Kidney tubule cell (primary cell): ENCODE results near the gene SESN1.
"Not testable (repeated sequence)": the region's sequence is repeated elsewhere in the genome, so short reads cannot be mapped to it uniquely, and the experiment has no call there.

ENCODE experiments used
- DNase-seq: peaks from one replicate; pipeline ENCODE4 v3.0.0-alpha.2; 2018; ENCODE audit warnings: low spot score

Gene SESN1

GRCh38 chr6:109095036-109095834, 589 bp upstream of the SESN1 start, which contains the start of gene CEP57L1:
Gene CEP57L1 (plus strand): TSS chr6:109095507. CDS start chr6:109145222, 49,715 bp downstream.
- DNase-seq: peak; percentile 97

DNA sequence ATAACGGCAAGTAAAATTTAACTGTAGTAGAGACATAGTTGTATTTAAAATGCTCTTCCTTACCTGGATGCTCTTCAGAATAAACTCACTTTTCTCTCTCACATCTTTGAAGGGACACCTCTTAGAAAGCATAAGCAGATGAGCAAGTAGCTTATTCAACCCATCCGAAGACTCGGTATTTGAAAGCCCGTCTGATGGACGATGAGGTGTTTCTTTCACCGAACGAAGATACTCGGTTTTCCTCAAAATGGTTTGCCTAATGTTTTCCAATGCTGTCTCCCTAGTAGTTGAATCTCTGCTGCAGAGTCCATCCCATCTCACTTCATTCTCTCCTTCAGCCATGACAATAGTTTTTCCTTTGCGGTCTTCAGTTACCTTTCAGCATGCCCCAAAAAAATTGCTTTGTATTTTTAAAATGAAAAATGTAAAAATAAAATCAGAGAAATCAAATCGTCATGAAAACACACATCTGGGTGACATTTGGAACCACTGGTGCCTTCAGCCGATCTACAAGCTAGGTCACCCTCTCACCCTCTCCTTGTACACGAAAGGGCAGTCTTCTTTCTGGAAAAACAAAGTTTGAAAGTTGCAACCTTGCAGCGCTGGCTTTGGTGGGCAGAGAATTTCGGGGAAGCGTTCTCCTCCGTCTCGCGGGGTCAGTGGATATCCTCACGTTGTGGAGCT, 772 bp downstream of the SESN1 start:
- peak; percentile 23 for DNase-seq

DNA sequence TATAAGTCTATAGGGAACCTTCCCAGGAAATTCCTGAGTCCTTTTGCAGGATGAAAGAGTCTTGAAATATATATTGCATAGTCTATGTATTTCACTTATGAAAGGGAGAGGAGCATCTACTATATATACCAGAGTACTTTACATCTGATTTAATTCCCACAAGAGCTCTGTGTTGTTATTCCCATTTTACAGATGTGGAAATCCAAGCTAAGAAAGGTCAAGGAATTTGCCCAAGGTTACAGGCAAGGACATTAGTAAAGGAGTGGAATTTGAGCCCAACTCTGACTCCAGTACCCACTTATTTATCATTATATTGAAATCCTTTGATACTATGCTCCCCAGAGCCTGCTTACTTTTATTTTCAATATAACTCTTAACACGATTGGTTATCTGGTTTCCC, 2.6 kb downstream of the SESN1 start:
- DNase-seq: no peak

DNA sequence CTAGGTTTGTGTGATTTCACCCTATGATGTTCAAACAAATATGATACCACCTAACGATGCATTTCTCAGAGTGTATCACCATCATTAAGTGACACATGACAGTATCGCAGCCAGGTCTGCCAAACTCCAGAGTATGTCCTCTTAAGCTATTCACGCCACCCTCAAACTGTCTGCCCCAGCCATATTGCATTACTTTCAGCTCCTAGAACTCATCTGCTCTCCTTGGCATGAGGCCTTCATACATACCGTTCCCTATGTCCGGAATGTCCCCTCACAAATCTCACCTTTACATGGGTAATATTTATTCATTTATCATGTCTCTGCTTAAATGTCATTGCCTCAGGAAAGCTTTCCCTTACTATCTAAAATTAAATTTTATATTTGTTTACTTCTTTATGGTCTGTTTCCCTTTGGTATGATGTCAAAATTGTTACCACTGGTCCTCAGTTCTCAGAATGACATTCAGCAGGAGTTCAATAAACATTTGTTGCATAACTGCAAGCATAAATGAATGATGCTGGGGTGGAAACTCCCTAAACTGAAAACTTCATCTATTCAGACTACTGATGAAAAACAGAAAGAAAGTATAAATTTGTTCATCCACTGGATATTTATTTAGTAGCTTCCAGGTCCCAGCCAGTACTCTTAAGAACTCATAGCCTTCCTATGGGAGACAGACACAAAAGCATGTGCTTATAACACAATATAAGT, 3.2 kb downstream of the SESN1 start:
- DNase-seq: no peak

DNA sequence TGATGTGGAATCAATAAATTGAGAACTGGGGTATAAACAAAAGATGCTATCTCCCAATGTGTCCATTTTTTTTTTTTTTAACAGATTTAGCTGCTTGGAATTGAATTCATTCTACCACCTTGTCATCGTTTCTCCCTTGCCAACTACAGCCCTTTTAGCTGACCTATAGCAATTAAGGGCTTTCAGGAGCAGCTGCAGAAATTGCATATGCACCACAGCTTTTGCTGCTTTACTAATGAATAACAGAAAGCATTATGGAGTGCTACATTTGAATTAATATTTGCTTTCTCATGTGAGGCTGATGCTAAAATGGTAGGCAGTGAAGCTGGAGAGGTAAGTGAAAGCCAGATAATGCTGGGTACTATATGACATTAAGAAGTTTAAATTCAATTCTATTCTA, 5.7 kb downstream of the SESN1 start:
- DNase-seq: no peak

DNA sequence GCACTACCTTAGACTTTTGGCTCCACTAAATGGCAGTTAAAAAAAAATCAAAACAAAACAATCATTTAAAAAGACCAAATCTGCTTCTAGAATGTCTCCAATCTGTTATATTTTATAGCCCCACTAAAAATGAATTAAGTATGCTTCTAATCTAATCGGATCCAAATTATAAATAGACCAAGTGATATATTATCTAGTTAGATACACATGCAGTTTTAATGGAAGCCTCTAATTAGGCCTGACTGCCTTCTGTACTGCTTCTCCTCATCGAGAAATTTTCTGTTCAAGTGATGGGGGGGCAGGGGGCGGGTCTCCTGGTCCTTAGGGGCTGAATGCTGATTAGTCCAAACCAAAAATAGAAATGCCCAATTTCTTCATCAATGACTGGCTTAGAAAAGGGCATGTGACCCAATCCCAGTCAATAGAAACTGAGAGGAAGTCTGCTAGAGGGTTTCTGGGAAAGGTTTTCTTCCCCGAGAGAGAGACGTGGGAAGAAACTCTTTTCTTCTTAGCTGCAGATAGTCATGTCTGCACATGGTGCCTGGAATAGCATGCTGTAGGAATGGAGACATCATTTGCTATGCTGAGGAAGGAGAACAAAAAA, 6.9 kb downstream of the SESN1 start:
- DNase-seq: no peak

DNA sequence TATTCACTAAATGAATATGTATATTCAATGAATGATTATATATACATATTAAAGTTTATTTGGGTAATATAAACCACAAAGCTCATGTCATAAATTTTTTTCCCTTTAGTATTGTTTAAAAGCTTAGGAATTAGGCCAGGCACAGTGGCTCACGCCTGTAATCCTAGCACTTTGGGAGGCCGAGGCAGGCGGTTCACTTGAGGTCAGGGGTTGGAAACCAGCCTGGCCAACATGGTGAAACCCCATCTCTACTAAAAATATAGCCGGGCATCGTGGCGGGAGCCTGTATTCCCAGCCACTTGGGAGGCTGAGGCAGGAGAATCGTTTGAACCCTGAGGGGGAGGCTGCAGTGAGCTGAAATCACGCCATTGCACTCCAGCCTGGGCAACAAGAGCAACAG, 10.5 kb downstream of the SESN1 start:
- DNase-seq: not testable (repeated sequence)

- no peak for DNase-seq
Observed at GRCh38 chr6:109083657-109084056, 11.0 kb downstream of the SESN1 start.

DNA sequence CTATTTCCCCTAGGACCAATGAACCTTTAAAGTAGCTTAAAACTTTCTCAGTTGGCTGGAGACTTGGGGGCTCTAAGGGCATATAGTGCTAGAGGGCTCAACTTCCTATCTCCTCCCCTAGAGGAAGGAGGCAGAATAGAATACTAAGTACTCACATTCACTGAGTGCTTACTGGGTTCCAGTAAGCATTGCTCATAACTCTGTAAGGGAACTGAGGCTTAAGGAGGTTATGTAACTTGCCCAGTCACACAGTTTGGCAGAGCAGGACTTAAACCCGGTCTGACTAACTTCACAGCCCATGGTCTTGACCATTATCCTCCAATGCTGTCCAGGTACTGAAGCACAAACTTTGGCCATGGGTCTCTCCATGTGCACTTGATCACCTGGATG, 12.5 kb downstream of the SESN1 start:
- peak; percentile 55 for DNase-seq

GRCh38 chr6:109081516-109082187, 13.0 kb downstream of the SESN1 start:
- DNase-seq: no peak

DNA sequence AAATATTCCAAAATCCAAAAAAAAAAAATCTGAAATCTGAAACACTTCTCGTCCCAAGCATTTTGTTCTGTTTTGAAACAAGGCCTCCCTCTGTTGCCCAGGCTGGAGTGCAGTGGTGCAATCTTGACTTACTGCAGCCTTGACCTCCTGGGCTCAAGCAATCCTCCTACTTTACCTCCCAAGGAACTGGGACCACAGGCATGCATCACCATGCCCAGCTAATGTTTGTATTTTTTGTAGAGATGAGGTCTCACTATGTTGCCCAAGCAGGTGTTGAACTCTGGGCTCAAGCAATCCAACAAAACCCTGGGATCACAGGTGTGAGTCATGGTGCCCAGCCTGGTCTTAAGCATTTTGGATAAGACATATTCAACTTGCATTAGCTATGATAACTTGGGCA, 13.6 kb downstream of the SESN1 start:
- no peak for DNase-seq

GRCh38 chr6:109079981-109080380, 14.7 kb downstream of the SESN1 start:
- DNase-seq: no peak

- DNase-seq: no peak
Observed at GRCh38 chr6:109076377-109076776, 18.3 kb downstream of the SESN1 start.

GRCh38 chr6:109075934-109076333, 18.7 kb downstream of the SESN1 start:
- DNase-seq: peak; percentile 30

DNA sequence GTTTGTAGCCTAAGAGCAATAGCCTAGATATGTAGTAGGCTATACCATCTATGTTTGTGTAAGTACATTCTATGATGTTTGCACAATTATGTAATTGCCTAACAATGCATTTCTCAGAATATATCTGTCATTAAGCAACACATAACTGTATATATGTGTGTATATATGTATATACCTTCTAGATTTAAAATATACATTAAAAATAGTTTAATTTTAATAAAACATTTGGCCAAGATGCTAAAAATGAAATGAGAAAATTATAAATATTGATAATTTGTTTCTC, 20.6 kb downstream of the SESN1 start:
- no peak for DNase-seq

GRCh38 chr6:109073344-109074132, 21.1 kb downstream of the SESN1 start:
- DNase-seq: peak; percentile 66

GRCh38 chr6:109071125-109071917, 23.3 kb downstream of the SESN1 start:
- DNase-seq: no peak

- DNase-seq: no peak
Observed at GRCh38 chr6:109069746-109070145, 24.9 kb downstream of the SESN1 start.

GRCh38 chr6:109062767-109063352, 31.8 kb downstream of the SESN1 start:
- no peak for DNase-seq

DNA sequence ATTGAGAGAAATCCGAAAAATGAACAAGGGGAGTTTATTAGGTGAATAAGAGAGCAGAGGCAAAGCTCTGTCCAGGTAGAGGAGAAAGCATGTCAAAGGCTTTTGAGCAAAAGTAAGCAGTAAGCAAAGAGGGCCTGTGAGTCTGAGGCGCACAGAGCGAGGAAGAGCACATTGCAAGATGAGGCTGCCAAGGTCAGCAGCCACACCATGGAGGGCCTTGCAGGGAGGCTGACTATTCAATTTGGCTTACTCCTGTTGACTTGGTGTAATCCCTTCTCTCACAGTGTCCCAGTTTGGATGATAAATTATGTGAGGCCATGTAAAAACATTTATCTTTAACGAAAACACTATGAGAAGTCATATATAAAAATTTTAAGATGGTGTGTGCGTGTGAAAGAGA, 32.4 kb downstream of the SESN1 start:
- no peak for DNase-seq
